Esophagus muscularis mucosa (tissue), 4 donors: ENCODE data around the gene NMNAT3.

Experiments
- EP300 ChIP-seq: sonication (generic); formaldehyde crosslinking; IDR thresholded peaks from one replicate; pipeline ENCODE4 v1.6.1; 2017; ENCODE audit warnings: antibody characterized with exemption
- POLR2A ChIP-seq: fragments of 450-650 bp; IDR thresholded peaks from one replicate; pipeline ENCODE4 v1.6.1; 2017; ENCODE audit warnings: antibody characterized with exemption, moderate library complexity, mild to moderate bottlenecking, low read depth
- TF ChIP-seq, protein P1 (sequence below), 3 experiments: fragments of 200-600 bp in 2 of 3; fragments of 450-650 bp in 1 of 3; sonication (generic) in 2 of 3; IDR thresholded peaks; one replicate each; pipeline ENCODE4 v1.5.1; 2017 to 2019; ENCODE audit warnings: antibody characterized with exemption in 3 of 3, mild to moderate bottlenecking in 2 of 3, moderate library complexity in 1 of 3

DNA sequence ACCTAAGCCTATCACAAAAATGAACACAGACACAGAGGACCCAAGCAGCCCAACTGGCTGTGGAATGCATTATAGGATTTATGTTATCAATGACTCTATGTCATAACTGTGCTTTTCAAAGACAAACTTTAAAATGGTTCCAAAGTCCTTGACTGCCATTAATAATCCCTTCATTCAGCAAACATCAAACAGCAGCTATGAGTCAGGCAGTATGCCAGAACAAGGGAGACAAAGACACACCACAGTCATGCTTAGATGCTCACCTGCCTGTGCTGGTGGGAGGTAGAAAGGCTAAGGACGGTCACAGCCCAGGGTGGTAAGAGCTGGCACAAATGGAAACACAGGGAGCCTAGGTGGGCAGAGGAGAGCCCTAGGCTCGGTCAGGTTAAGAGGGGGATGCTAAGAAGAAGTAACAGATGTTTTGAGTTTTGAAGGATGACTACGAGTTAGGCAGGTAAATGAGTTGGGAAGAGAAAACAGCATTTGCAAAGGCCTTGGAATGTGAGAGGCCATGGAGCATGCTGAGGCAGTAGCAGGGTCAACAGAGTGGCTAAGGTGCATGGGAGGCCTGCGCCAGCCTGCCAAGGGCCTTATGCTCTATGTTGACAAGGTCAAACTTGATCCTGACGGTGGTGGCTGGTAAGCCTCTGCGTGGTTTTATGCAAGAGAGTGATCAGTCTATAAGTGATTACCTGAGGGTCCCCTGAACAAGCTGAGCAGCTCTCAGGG is 23.0 kb downstream of the NMNAT3 start:
- TF ChIP-seq, protein P1, sequence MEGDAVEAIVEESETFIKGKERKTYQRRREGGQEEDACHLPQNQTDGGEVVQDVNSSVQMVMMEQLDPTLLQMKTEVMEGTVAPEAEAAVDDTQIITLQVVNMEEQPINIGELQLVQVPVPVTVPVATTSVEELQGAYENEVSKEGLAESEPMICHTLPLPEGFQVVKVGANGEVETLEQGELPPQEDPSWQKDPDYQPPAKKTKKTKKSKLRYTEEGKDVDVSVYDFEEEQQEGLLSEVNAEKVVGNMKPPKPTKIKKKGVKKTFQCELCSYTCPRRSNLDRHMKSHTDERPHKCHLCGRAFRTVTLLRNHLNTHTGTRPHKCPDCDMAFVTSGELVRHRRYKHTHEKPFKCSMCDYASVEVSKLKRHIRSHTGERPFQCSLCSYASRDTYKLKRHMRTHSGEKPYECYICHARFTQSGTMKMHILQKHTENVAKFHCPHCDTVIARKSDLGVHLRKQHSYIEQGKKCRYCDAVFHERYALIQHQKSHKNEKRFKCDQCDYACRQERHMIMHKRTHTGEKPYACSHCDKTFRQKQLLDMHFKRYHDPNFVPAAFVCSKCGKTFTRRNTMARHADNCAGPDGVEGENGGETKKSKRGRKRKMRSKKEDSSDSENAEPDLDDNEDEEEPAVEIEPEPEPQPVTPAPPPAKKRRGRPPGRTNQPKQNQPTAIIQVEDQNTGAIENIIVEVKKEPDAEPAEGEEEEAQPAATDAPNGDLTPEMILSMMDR (IDR thresholded peaks at IDR 0.05): no peak
- no peak for TF ChIP-seq EP300
- TF ChIP-seq POLR2A: no peak
